Stomach (tissue), 4 donors: Measurements from ENCODE around the gene IL17REL.

Experiments
- EP300 ChIP-seq: sonication (generic); formaldehyde crosslinking; IDR thresholded peaks from one replicate; pipeline ENCODE4 v1.6.1; 2017; ENCODE audit warnings: antibody characterized with exemption
- POLR2A ChIP-seq, 4 donors: fragments of 450-650 bp; IDR thresholded peaks; one replicate each; pipeline ENCODE4 v1.6.1; 2016; ENCODE audit warnings: antibody characterized with exemption in 4 of 4, control low read depth in 2 of 4, mild to moderate bottlenecking in 1 of 4, moderate library complexity in 1 of 4
- POLR2AphosphoS5 ChIP-seq, 3 donors: sonication (generic); formaldehyde crosslinking; IDR thresholded peaks; one replicate each; pipeline ENCODE4 v1.6.1; 2016; ENCODE audit warnings: antibody characterized with exemption in 3 of 3
- TF ChIP-seq, protein P1 (sequence below), 7 experiments: fragments of 450-650 bp in 4 of 7; fragments of 200-600 bp in 3 of 7; sonication (generic) in 3 of 7; IDR thresholded peaks; one replicate each; pipeline ENCODE4 v1.5.1; 2016 to 2019; ENCODE audit warnings: antibody characterized with exemption in 7 of 7, control low read depth in 2 of 7, mild to moderate bottlenecking in 1 of 7

DNA sequence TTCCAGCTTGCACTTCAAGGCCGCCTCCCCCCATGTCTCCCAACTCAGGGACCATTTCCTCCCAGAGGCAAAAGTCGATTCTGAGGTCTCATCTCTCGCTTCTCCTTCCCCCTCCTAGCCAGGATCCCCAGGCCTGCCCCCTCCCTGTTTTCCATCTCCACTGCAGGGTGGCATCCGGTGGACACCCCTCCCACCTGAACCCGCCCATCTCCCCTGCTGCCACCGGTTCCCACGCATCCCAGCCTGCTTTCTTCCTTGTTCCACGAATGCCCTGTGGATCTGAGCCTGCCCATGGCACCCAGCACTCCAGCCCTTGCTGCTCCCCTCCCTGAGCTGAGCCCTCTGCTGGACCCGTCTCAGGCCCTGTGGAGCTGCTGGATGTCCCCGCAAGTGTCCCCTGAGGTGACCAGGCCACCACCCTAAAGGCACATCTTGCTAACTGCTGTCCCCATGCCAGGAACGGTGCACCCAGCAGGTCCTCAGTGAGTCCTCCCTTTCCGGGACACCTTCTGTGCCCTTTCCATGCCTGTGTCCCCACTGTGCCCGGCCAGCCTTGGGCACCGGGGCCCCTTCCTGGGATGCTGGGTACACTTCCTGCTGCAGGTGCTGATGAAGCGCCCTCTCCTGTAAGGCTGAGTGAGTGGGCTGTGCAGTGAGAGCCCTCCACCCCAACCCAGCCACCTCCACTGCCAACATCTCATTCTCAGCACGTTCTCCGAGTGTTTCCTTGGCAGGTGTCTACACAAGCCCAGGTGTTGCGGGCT lies 936 bp downstream of the IL17REL start:
- TF ChIP-seq, protein P1, sequence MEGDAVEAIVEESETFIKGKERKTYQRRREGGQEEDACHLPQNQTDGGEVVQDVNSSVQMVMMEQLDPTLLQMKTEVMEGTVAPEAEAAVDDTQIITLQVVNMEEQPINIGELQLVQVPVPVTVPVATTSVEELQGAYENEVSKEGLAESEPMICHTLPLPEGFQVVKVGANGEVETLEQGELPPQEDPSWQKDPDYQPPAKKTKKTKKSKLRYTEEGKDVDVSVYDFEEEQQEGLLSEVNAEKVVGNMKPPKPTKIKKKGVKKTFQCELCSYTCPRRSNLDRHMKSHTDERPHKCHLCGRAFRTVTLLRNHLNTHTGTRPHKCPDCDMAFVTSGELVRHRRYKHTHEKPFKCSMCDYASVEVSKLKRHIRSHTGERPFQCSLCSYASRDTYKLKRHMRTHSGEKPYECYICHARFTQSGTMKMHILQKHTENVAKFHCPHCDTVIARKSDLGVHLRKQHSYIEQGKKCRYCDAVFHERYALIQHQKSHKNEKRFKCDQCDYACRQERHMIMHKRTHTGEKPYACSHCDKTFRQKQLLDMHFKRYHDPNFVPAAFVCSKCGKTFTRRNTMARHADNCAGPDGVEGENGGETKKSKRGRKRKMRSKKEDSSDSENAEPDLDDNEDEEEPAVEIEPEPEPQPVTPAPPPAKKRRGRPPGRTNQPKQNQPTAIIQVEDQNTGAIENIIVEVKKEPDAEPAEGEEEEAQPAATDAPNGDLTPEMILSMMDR (IDR thresholded peaks at IDR 0.05) = no peak
- TF ChIP-seq POLR2AphosphoS5 (IDR thresholded peaks at IDR 0.05) = no peak
- no peak for TF ChIP-seq POLR2A (IDR thresholded peaks at IDR 0.05)
- TF ChIP-seq EP300 = no peak
